Lower leg skin (tissue), 4 donors: ENCODE results near the gene RIBC2. TPM values are rescaled to one million over a fixed set of nuclear protein-coding genes. Genes with fewer than 3 reads are reported as not detected.

Experiments used
- DNase-seq, 2 donors: peaks; one replicate each; pipeline ENCODE4 v3.0.0-alpha.2; 2019; ENCODE audit warnings: low spot score in 2 of 2
- H3K4me3 ChIP-seq: fragments of 200-600 bp; sonication (generic); 2 replicates; pipeline ENCODE4 v1.5.1; 2017; ENCODE audit warnings: mild to moderate bottlenecking, low read depth; ENCODE audit not compliant: poor library complexity, severe bottlenecking
- POLR2A ChIP-seq, 2 donors: fragments of 450-650 bp; IDR thresholded peaks; one replicate each; pipeline ENCODE4 v1.6.1; 2016 to 2017; ENCODE audit warnings: antibody characterized with exemption in 2 of 2, mild to moderate bottlenecking in 1 of 2, moderate library complexity in 1 of 2
- WGBS, 2 donors: methylation state at CpG; one replicate each; pipeline ENCODE4 v1.1.5; 2018; 5-methylcytosine and 5-hydroxymethylcytosine counted together
- intact Hi-C: fragments of 100-400 bp; cut with DNase I; formaldehyde crosslinking; loops from one replicate; pipeline ENCODE4 v1.15.0; 2023; ENCODE audit warnings: low total_unique reads
- total RNA-seq, 4 donors: library from RNA; depleted of rRNA; stranded (reverse); fragments of >200 nt; gene quantifications; one replicate each; pipeline ENCODE4 v1.1.0, GENCODE V29; 2016
- TF ChIP-seq, protein P1 (sequence below), 3 donors: fragments of 450-650 bp; IDR thresholded peaks; one replicate each; pipeline ENCODE4 v1.5.1; 2016; ENCODE audit warnings: antibody characterized with exemption in 3 of 3, mild to moderate bottlenecking in 3 of 3, moderate library complexity in 2 of 3

Gene RIBC2
- total RNA-seq, 4 donors from 2014 or later = 0.17 to 2.3 (median 1.1) TPM

DNA sequence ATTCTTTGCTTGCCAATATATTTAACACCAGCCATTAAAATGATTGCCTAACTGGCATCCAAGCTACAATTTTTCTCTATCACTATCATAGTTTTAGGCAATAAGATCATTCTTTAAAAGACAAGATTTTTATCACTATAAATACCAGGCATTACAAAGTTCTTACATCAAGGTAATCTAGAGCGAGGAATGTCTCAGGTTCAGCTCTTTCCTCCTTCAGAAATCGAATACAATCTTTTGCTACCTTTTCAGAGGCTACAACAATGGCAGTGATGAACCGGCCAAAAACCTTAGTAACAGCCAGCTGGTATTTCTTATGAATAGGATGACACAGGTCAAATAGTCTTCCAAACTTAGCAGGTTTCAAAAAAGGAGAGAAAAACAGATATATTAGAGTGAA lies 23.9 kb upstream of the RIBC2 start:
- WGBS, 2 donors = 82 to 84% methylated on average over 3 of the region's 3 CpGs
- H3K4me3 ChIP-seq = no peak overlapping the region
- intact Hi-C loops = no loop called here
- no peak for DNase-seq
- no peak for TF ChIP-seq POLR2A (IDR thresholded peaks at IDR 0.05)
- TF ChIP-seq, protein P1, sequence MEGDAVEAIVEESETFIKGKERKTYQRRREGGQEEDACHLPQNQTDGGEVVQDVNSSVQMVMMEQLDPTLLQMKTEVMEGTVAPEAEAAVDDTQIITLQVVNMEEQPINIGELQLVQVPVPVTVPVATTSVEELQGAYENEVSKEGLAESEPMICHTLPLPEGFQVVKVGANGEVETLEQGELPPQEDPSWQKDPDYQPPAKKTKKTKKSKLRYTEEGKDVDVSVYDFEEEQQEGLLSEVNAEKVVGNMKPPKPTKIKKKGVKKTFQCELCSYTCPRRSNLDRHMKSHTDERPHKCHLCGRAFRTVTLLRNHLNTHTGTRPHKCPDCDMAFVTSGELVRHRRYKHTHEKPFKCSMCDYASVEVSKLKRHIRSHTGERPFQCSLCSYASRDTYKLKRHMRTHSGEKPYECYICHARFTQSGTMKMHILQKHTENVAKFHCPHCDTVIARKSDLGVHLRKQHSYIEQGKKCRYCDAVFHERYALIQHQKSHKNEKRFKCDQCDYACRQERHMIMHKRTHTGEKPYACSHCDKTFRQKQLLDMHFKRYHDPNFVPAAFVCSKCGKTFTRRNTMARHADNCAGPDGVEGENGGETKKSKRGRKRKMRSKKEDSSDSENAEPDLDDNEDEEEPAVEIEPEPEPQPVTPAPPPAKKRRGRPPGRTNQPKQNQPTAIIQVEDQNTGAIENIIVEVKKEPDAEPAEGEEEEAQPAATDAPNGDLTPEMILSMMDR (IDR thresholded peaks at IDR 0.05) = no peak

DNA sequence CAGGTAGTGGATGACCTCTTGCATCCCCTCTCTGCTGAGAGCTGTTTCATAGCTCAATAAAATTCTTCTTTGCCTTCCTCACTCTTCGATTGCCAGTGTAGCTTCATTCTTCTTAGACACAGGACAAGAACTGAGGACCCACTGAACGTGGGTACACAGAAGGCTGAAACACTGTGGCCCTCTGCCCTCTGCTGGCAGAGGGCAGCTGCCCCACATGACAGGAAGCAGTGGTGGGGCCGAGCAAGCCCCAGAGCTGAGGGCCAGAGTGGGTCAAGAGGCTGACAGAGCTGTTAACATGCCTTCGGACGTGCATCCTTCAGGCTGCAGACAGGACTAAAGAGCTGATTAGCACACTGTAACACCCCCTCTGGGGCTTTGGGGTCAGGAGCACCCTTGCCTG lies 15.7 kb upstream of the RIBC2 start:
- no peak overlapping the region for H3K4me3 ChIP-seq
- TF ChIP-seq POLR2A (IDR thresholded peaks at IDR 0.05) = no peak
- TF ChIP-seq, protein P1 (IDR thresholded peaks at IDR 0.05) = no peak
- intact Hi-C loops = no loop called here
- DNase-seq = no peak
- WGBS, 2 donors = 86 to 93% methylated on average over 3 to 5 of the region's 5 CpGs

DNA sequence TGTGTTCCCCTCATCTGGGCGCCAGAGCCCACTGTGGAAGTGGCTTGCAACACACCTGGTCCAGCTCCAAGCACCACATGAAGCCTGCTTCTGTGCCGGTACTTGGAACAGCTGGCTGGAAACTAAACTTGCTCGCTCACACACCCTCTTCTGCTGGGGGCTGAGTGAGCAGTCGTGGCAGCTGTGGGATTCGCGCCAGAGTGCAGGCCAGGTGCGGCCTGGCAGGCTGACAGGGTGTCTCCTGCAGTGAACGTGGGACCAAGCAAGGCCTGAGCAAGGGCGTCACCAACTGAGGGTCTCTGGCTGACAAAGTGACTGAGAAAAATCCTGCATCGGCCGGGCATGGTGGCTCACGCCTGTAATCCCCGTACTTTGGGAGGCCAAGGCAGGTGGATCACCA lies 15.3 kb upstream of the RIBC2 start:
- no peak for TF ChIP-seq POLR2A (IDR thresholded peaks at IDR 0.05)
- TF ChIP-seq, protein P1 (IDR thresholded peaks at IDR 0.05) = no peak
- intact Hi-C loops = no loop called here
- 71 to 72% methylated on average over 13 of the region's 13 CpGs for WGBS, 2 donors
- no peak overlapping the region for H3K4me3 ChIP-seq
- no peak for DNase-seq

DNA sequence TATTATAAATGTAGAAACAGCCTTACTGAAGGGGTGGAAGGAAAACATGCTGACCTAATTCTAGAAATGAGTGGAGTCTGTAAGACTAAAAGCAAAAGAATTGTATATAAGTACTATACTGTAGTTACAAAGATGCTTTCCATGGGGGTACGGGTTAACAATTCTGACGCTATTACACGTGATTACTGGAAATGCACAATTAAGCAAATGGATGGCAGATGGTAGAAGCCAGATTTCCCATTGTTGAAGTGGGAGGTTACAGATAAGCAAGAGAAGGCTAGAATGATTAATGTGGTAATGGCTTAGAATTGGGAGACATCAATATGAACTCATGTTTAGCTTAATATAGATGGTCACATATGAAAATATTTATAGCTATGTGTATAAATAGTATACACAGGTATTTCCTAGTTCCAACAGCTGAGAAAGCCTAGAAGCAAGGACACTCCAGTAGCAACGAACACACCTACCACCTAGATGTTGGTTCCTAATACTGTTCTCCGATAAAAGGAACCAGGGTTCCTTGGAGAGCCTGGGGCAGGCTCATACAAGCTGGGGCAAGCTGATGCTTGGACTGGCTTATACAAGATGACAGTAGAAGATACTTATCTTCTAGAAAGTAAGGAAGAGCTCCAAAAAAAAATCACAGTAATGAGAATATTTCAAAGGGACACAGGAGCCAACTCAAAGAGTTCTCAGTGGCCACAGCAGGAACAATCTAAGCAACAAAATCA lies 13.6 kb upstream of the RIBC2 start:
- H3K4me3 ChIP-seq = no peak overlapping the region
- TF ChIP-seq, protein P1 (IDR thresholded peaks at IDR 0.05) = no peak
- TF ChIP-seq POLR2A (IDR thresholded peaks at IDR 0.05) = no peak
- intact Hi-C loops = no loop called here
- DNase-seq = no peak
- WGBS, 2 donors = 62 to 66% methylated on average over 5 of the region's 5 CpGs

- no peak overlapping the region for H3K4me3 ChIP-seq
- TF ChIP-seq POLR2A (IDR thresholded peaks at IDR 0.05) = no peak
- TF ChIP-seq, protein P1 (IDR thresholded peaks at IDR 0.05) = no peak
- intact Hi-C loops = no loop called here
- 52 to 59% methylated on average over 3 of the region's 3 CpGs for WGBS, 2 donors
- no peak for DNase-seq
Measured at GRCh38 chr22:45402466-45402985, 11.0 kb upstream of the RIBC2 start.
